ACC112 (cell line): ENCODE results near the gene PDX1.
A peak's percentile ranks its signal among the peaks of the same experiment; 100 is the strongest.
"Not testable (repeated sequence)": the region's sequence is repeated elsewhere in the genome, so short reads cannot be mapped to it uniquely, and the experiment has no call there.

Source experiments
- H2AFZ ChIP-seq: fragments of 200-600 bp; sonication (generic); one replicate; pipeline ENCODE4 v1.6.0; 2017; ENCODE audit warnings: antibody characterized with exemption, low read length; ENCODE audit not compliant: unreplicated experiment
- H3K27ac ChIP-seq: fragments of 200-600 bp; sonication (generic); 2 replicates; pipeline ENCODE4 v1.5.1; 2014; ENCODE audit warnings: low read depth, mild to moderate bottlenecking, antibody characterized with exemption, low read length, moderate library complexity
- H3K27me3 ChIP-seq: fragments of 200-600 bp; sonication (generic); 2 replicates; pipeline ENCODE4 v1.6.1; 2014; ENCODE audit warnings: mild to moderate bottlenecking, antibody characterized with exemption, low read length, moderate library complexity, mixed read lengths; ENCODE audit not compliant: insufficient read depth
- H3K36me3 ChIP-seq: fragments of 200-600 bp; sonication (generic); 2 replicates; pipeline ENCODE4 v1.6.1; 2016; ENCODE audit warnings: mild to moderate bottlenecking, antibody characterized with exemption, low read length, moderate library complexity, mixed read lengths; ENCODE audit not compliant: insufficient read depth
- H3K4me1 ChIP-seq: fragments of 200-600 bp; sonication (generic); one replicate; pipeline ENCODE4 v1.6.1; 2016; ENCODE audit warnings: low read length, mixed read lengths; ENCODE audit not compliant: insufficient read depth, unreplicated experiment, control insufficient read depth
- H3K4me3 ChIP-seq: fragments of 200-600 bp; sonication (generic); 2 replicates; pipeline ENCODE4 v1.5.1; 2014; ENCODE audit warnings: mild to moderate bottlenecking, low read depth, low read length
- H3K79me2 ChIP-seq: fragments of 200-600 bp; sonication (generic); one replicate; pipeline ENCODE4 v1.6.0; 2016; ENCODE audit warnings: low read length; ENCODE audit not compliant: control insufficient read depth, unreplicated experiment, insufficient read depth

The PDX1 gene

DNA sequence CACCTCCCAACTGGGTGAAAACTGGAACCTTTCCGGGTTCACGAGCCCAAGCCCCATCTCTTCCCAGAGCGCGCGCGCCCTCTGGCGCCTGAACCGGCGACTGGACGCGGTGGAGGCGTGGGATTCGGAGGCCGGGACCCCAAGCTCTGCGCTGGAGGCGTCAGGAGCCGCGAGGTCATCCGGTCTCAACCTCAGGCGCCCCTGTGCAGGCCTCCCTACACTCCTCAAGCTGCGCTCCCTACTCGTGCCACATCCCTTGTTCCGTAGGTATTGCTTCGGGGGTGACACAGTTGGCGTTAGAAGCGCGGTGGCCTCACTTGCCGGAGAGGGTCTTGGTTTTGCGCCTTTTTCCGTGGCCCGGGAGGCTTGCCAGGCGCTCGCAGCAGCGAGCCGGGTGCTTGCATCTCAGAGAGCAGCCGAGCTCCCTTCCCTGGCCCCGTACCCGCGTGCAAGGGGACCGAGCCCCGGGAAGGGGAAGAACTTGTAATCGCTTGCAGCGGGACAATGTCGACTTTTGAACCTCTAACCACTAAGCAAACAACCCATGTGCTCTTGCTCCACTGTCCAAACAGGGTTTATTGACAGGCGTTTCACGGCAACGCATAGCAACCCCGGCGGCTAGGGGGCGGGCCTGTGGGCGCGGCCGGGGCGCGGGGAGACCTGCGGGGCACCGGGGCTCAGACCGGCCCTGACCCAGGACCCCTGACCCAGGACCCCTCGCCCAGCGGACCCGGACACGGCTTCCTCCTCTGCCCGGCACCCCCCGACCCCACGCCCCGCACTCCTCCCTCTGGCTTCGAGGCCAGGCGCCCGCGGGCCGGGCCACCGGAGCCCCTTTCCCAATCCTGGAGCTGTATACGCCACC is 40.8 kb downstream of the PDX1 start:
- H3K79me2 ChIP-seq, result no peaks in the 10 kb centered on the region
- H3K4me1 ChIP-seq, result no peaks in the 10 kb centered on the region
- no peaks in the 10 kb centered on the region for H3K36me3 ChIP-seq
- H3K27ac ChIP-seq, result no peak overlapping the region
- H2AFZ ChIP-seq, result no peak overlapping the region
- peaks cover 96% of the 10 kb centered on the region for H3K27me3 ChIP-seq
- peak overlapping the region; percentile 55 for H3K4me3 ChIP-seq

DNA sequence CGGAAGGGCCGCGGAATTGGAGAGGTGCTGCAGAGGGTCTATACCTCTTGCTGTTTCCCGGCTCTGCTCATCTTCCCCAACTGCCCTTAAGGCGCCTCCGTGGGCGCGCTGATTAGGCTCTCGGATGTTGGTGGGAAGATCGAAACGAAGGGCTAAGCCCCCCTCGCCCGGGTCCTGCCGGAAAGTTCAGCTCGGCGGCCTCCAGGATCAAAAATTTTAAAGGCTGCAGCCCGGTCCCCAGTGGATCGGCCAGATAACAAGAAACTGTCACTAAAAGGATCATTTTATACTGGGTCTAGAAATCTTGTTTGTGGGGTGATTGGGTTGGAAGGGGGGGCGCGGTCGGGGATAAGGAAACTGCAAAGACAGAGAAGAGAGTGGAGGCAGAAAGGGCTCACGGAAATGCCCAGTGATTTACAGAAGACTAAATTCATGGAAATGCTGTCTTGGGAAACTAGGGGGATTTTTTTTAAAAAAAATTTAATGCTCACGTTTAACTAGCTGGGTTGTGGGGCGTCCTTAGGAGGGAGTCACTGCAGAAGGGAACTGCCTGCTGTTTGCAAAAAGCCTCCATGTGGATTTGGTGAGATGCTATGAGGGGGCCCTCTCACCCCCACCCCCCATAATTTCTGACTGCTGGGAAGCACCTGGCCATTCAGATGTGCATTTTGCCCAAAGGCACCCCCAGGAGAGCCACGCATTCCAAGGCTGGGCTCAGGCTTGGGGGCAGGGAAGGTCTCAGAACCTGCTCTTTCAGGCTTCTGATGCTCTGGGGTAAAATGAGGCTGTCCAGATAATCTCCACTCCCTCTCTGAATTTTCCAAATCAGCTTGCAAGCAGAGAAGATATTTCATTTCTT is 41.7 kb downstream of the PDX1 start:
- H3K4me1 ChIP-seq, result no peaks in the 10 kb centered on the region
- peaks cover 96% of the 10 kb centered on the region for H3K27me3 ChIP-seq
- no peaks in the 10 kb centered on the region for H3K36me3 ChIP-seq
- H2AFZ ChIP-seq, result no peak overlapping the region
- peak overlapping the region; percentile 55 for H3K4me3 ChIP-seq
- no peak overlapping the region for H3K27ac ChIP-seq
- H3K79me2 ChIP-seq, result no peaks in the 10 kb centered on the region

- H3K4me3 ChIP-seq, result no peak overlapping the region
- H3K27me3 ChIP-seq, result peaks cover 98% of the 10 kb centered on the region
- no peaks in the 10 kb centered on the region for H3K79me2 ChIP-seq
- no peaks in the 10 kb centered on the region for H3K36me3 ChIP-seq
- H3K4me1 ChIP-seq, result no peaks in the 10 kb centered on the region
- H3K27ac ChIP-seq, result no peak overlapping the region
- no peak overlapping the region for H2AFZ ChIP-seq
These were observed 42.5 kb downstream of the PDX1 start for GRCh38 chr13:27962128-27962841.

DNA sequence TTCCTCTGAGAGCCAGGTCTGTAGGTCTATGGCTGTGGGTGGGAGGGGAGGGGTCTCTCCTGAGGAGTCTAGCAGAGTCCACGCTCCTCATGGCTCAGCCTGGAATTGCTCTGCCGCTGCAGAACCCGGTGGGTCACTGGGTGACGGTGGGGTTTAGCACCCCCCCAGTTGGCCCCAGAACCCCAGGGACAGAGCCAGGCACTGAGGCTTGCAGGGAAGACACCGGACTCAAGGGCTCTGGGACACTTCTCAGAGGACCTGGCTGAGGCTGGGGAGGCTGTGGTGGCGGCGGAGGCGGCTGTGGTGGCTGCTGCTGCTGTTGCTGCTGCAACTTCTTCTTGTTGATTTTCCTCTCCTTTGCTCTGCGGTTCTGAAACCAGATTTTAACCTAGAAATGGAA is 43.2 kb downstream of the PDX1 start:
- Histone ChIP-seq H3K27me3 (peaks cover 100% of the 10 kb centered on the region), H2AFZ (no peak overlapping the region), H3K4me3 (no peak overlapping the region), H3K4me1 (no peaks in the 10 kb centered on the region), H3K36me3 (no peaks in the 10 kb centered on the region), H3K79me2 (no peaks in the 10 kb centered on the region), H3K27ac (no peak overlapping the region)

DNA sequence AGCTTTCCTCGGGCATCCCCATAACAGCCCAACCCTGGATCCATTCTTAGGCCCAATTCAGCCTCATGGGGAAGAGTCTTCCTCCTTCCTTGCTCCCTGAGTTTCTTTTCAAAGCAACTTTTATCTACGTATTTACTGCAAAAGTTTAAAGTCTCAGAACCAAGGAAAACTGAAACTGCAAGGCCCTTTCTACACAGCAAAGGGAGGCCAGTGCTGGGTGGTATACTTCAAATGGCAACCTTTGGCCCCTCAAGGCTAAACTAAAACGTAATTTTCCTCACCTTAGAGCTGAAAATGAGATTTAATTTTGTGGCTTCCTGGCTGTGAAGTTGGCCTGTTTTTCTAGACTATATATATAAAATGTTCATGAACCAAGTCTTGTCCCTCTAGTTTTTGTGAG is 43.7 kb downstream of the PDX1 start:
- no peak overlapping the region for H3K27ac ChIP-seq
- H3K36me3 ChIP-seq, result no peaks in the 10 kb centered on the region
- H3K79me2 ChIP-seq, result no peaks in the 10 kb centered on the region
- H2AFZ ChIP-seq, result no peak overlapping the region
- peaks cover 100% of the 10 kb centered on the region for H3K27me3 ChIP-seq
- H3K4me3 ChIP-seq, result no peak overlapping the region
- no peaks in the 10 kb centered on the region for H3K4me1 ChIP-seq

- not testable (repeated sequence) for H3K27ac ChIP-seq, H3K4me3 ChIP-seq, H3K79me2 ChIP-seq, H2AFZ ChIP-seq, H3K36me3 ChIP-seq, H3K4me1 ChIP-seq
- H3K27me3 ChIP-seq, result peaks cover 100% of the 10 kb centered on the region
These were observed 44.4 kb downstream of the PDX1 start for GRCh38 chr13:27964206-27964605.

DNA sequence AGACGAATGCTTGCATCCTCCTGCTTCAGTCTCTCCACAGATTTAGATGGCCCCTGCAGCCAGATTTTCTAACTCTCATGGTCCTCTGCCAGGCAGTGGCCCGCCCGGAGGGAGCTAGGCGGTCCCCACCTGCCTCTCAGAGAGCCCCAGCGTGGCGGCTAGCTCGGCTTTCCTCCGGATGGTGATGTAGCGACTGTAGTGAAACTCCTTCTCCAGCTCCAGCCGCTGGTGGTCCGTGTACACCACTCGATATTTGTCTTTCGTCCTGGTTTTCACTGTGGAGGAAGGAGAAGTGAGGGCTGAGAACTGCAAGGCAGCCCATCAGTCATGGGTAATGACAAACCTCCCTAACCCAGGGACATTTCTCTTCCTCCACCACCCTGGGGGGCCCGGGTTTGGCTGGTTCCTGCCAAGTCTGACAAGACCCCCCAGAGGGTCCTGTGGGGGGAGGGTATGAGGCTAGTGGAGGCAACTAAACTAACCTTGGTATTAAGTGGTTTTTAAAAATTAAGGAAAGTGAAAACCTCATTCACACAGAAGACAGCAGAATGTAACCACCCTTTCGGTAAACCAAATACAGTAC is 45.0 kb downstream of the PDX1 start:
- no peaks in the 10 kb centered on the region for H3K36me3 ChIP-seq
- peaks cover 100% of the 10 kb centered on the region for H3K27me3 ChIP-seq
- no peaks in the 10 kb centered on the region for H3K4me1 ChIP-seq
- H3K4me3 ChIP-seq, result no peak overlapping the region
- H3K27ac ChIP-seq, result no peak overlapping the region
- no peaks in the 10 kb centered on the region for H3K79me2 ChIP-seq
- H2AFZ ChIP-seq, result no peak overlapping the region

GRCh38 chr13:27965343-27965739 is 45.5 kb downstream of the PDX1 start:
- H2AFZ ChIP-seq, result no peak overlapping the region
- H3K4me1 ChIP-seq, result no peaks in the 10 kb centered on the region
- H3K27me3 ChIP-seq, result peaks cover 100% of the 10 kb centered on the region
- H3K27ac ChIP-seq, result no peak overlapping the region
- no peak overlapping the region for H3K4me3 ChIP-seq
- H3K79me2 ChIP-seq, result no peaks in the 10 kb centered on the region
- H3K36me3 ChIP-seq, result no peaks in the 10 kb centered on the region

GRCh38 chr13:27965740-27966640 is 46.2 kb downstream of the PDX1 start:
- Histone ChIP-seq H3K27me3 (peaks cover 100% of the 10 kb centered on the region), H3K4me3 (no peak overlapping the region), H3K27ac (no peak overlapping the region), H3K36me3 (no peaks in the 10 kb centered on the region), H2AFZ (no peak overlapping the region), H3K4me1 (no peaks in the 10 kb centered on the region), H3K79me2 (no peaks in the 10 kb centered on the region)
